Right atrium auricular region (tissue), 2 donors: ENCODE results near the gene BEX3. TPM values are rescaled to one million over a fixed set of nuclear protein-coding genes. Genes with fewer than 3 reads are reported as not detected.

Experiments
- DNase-seq: peaks from one replicate; pipeline ENCODE4 v3.0.0-alpha.2; 2019; ENCODE audit warnings: low spot score
- H3K27ac ChIP-seq, 2 donors: fragments of 200-600 bp; sonication (generic); 1 replicate in 1 of 2; 2 replicates in 1 of 2; pipeline ENCODE4 v1.5.1; 2016 to 2019
- H3K27me3 ChIP-seq, 2 donors: fragments of 200-600 bp; sonication (generic); one replicate each; pipeline versions ENCODE4 v1.5.1 to v1.6.0; 2017 to 2019
- H3K36me3 ChIP-seq: fragments of 200-600 bp; sonication (generic); one replicate; pipeline ENCODE4 v1.5.1; 2016
- H3K4me1 ChIP-seq, 2 donors: fragments of 200-600 bp; sonication (generic); one replicate each; pipeline versions ENCODE4 v1.5.1 to v1.6.0; 2017 to 2019
- H3K4me3 ChIP-seq, 2 donors: fragments of 200-600 bp; sonication (generic); 1 replicate in 1 of 2; 2 replicates in 1 of 2; pipeline ENCODE4 v1.5.1; 2017 to 2019; ENCODE audit warnings: mild to moderate bottlenecking in 1 of 2, moderate library complexity in 1 of 2
- H3K9me3 ChIP-seq, 2 donors: fragments of 200-600 bp; sonication (generic); one replicate each; pipeline ENCODE4 v1.5.1; 2019
- CTCF ChIP-seq, 2 donors: fragments of 200-600 bp; sonication (generic); IDR thresholded peaks; one replicate each; pipeline ENCODE4 v1.5.1; 2019; ENCODE audit warnings: antibody characterized with exemption in 2 of 2
- total RNA-seq, 2 donors: library from RNA; depleted of rRNA; stranded (reverse); fragments of >200 nt; gene quantifications; one replicate each; pipeline ENCODE4 v1.1.0, GENCODE V29; 2016

The BEX3 gene
- total RNA-seq, 2 donors from 2014 or later: 201 to 229 TPM

- H3K27me3 ChIP-seq: no peaks in the 10 kb centered on the region
- H3K36me3 ChIP-seq: no peaks in the 10 kb centered on the region
- H3K4me3 ChIP-seq: no peak overlapping the region
- H3K27ac ChIP-seq: no peak overlapping the region
- DNase-seq: no peak
- TF ChIP-seq CTCF (IDR thresholded peaks at IDR 0.05): no peak
- no peaks in the 10 kb centered on the region for H3K9me3 ChIP-seq
- H3K4me1 ChIP-seq: no peaks in the 10 kb centered on the region
Measured at GRCh38 chrX:103415528-103415927, 39.2 kb downstream of the BEX3 start.

GRCh38 chrX:103417370-103417769, 41.0 kb downstream of the BEX3 start:
- Histone ChIP-seq H3K27me3 (no peaks in the 10 kb centered on the region), H3K4me1 (no peaks in the 10 kb centered on the region), H3K4me3 (no peak overlapping the region), H3K9me3 (no peaks in the 10 kb centered on the region), H3K27ac (no peak overlapping the region), H3K36me3 (no peaks in the 10 kb centered on the region)
- no peak for DNase-seq
- no peak for TF ChIP-seq CTCF (IDR thresholded peaks at IDR 0.05)

GRCh38 chrX:103417933-103418332, 41.6 kb downstream of the BEX3 start:
- no peak overlapping the region for H3K27ac ChIP-seq
- no peaks in the 10 kb centered on the region for H3K36me3 ChIP-seq
- no peaks in the 10 kb centered on the region for H3K4me1 ChIP-seq
- DNase-seq: no peak
- H3K9me3 ChIP-seq: no peaks in the 10 kb centered on the region
- no peak overlapping the region for H3K4me3 ChIP-seq
- TF ChIP-seq CTCF (IDR thresholded peaks at IDR 0.05): no peak
- no peaks in the 10 kb centered on the region for H3K27me3 ChIP-seq

GRCh38 chrX:103418811-103419340, 42.5 kb downstream of the BEX3 start:
- no peak for DNase-seq
- H3K27me3 ChIP-seq: no peaks in the 10 kb centered on the region
- no peaks in the 10 kb centered on the region for H3K36me3 ChIP-seq
- no peak overlapping the region for H3K4me3 ChIP-seq
- H3K9me3 ChIP-seq: no peaks in the 10 kb centered on the region
- no peaks in the 10 kb centered on the region for H3K4me1 ChIP-seq
- no peak for TF ChIP-seq CTCF (IDR thresholded peaks at IDR 0.05)
- H3K27ac ChIP-seq: no peak overlapping the region

- no peaks in the 10 kb centered on the region for H3K27me3 ChIP-seq
- no peaks in the 10 kb centered on the region for H3K4me1 ChIP-seq
- H3K9me3 ChIP-seq: no peaks in the 10 kb centered on the region
- H3K27ac ChIP-seq: no peak overlapping the region
- no peak for DNase-seq
- no peaks in the 10 kb centered on the region for H3K36me3 ChIP-seq
- TF ChIP-seq CTCF (IDR thresholded peaks at IDR 0.05): no peak
- H3K4me3 ChIP-seq: no peak overlapping the region
Measured at GRCh38 chrX:103423955-103424638, 47.8 kb downstream of the BEX3 start.

Other genes starting within 250 kb of the BEX3 start
- gene BEX4, start 161.4 kb upstream of the BEX3 start, total RNA-seq: 10 to 100 TPM; 72.2 to 74.9 TPM
- 10 to 100 TPM; 47.8 to 66.6 TPM for gene TCEAL8, start 121.4 kb upstream of the BEX3 start, total RNA-seq
- gene TCEAL5, start 99.8 kb upstream of the BEX3 start, total RNA-seq: under 1 TPM in 1 of 2 donors, not detected in 1; 0.47 TPM
- 10 to 100 TPM; 16.4 to 59.9 TPM for gene BEX2, start 65.5 kb upstream of the BEX3 start, total RNA-seq
- 1 to 10 TPM; 7.8 to 8.0 TPM for gene TCEAL7, start 46.3 kb upstream of the BEX3 start, total RNA-seq
- gene TCEAL9, start 20.0 kb upstream of the BEX3 start, total RNA-seq: 10 to 100 TPM; 43.3 to 56.9 TPM
- under 1 TPM in 1 of 2 donors, not detected in 1; 0.31 TPM for gene RAB40A, start 143.0 kb downstream of the BEX3 start, total RNA-seq
- gene TCEAL4, start 209.0 kb downstream of the BEX3 start, total RNA-seq: 10 to 100 TPM; 75.3 to 78.0 TPM
- 10 to 100 TPM; 31.2 to 47.5 TPM for gene TCEAL3, start 231.4 kb downstream of the BEX3 start, total RNA-seq